Activated T-helper 17 cell treated with anti-CD3 and anti-CD28 coated beads, Interleukin-2, amount 50 U/mL, for 72 hours (primary cell): Measurements from ENCODE around the gene MYBPC2. TPM values are rescaled to one million over a fixed set of nuclear protein-coding genes. Genes with fewer than 3 reads are reported as not detected.

ENCODE experiments used
- ATAC-seq: fragments of 150-1000 bp; cut with Tn5 transposase; replicated peaks from 2 replicates; pipeline ENCODE4 v1.10.0; 2021; ENCODE audit warnings: mild to moderate bottlenecking, moderate library complexity
- H3K27ac Mint-ChIP-seq: one replicate; pipeline ENCODE4 v1.8.0; 2022; ENCODE audit warnings: mixed read lengths
- H3K27me3 Mint-ChIP-seq: one replicate; pipeline ENCODE4 v1.8.0; 2022; ENCODE audit warnings: mixed read lengths
- H3K36me3 Mint-ChIP-seq: one replicate; pipeline ENCODE4 v1.8.0; 2022; ENCODE audit warnings: low read depth, mild to moderate bottlenecking, mixed read lengths
- H3K4me1 Mint-ChIP-seq: one replicate; pipeline ENCODE4 v1.8.0; 2022; ENCODE audit warnings: mixed read lengths
- H3K4me3 Mint-ChIP-seq: one replicate; pipeline ENCODE4 v1.8.0; 2022; ENCODE audit warnings: mild to moderate bottlenecking, mixed read lengths
- H3K9me3 Mint-ChIP-seq: one replicate; pipeline ENCODE4 v1.8.0; 2022; ENCODE audit warnings: mixed read lengths
- total RNA-seq, 2 donors: library from RNA; stranded (reverse); gene quantifications; one replicate each; pipeline ENCODE4 v1.2.3, GENCODE V29; 2022

Gene MYBPC2
- total RNA-seq, 2 donors from 2014 or later, result 0.28 to 4.6 TPM

GRCh38 chr19:50399368-50399745 is 33.3 kb upstream of the MYBPC2 start:
- no peak overlapping the region for H3K27ac Mint-ChIP-seq
- no peak for ATAC-seq
- peaks cover 48% of the 10 kb centered on the region for H3K36me3 Mint-ChIP-seq
- no peaks in the 10 kb centered on the region for H3K27me3 Mint-ChIP-seq
- H3K4me1 Mint-ChIP-seq, result peaks cover 7% of the 10 kb centered on the region
- no peak overlapping the region for H3K4me3 Mint-ChIP-seq
- H3K9me3 Mint-ChIP-seq, result no peaks in the 10 kb centered on the region

- Mint-ChIP-seq H3K36me3 (peaks cover 62% of the 10 kb centered on the region), H3K9me3 (no peaks in the 10 kb centered on the region), H3K27ac (no peak overlapping the region), H3K4me1 (peaks cover 7% of the 10 kb centered on the region), H3K4me3 (no peak overlapping the region), H3K27me3 (no peaks in the 10 kb centered on the region)
- ATAC-seq, result no peak
These were observed 30.9 kb upstream of the MYBPC2 start for GRCh38 chr19:50401605-50402450.

DNA sequence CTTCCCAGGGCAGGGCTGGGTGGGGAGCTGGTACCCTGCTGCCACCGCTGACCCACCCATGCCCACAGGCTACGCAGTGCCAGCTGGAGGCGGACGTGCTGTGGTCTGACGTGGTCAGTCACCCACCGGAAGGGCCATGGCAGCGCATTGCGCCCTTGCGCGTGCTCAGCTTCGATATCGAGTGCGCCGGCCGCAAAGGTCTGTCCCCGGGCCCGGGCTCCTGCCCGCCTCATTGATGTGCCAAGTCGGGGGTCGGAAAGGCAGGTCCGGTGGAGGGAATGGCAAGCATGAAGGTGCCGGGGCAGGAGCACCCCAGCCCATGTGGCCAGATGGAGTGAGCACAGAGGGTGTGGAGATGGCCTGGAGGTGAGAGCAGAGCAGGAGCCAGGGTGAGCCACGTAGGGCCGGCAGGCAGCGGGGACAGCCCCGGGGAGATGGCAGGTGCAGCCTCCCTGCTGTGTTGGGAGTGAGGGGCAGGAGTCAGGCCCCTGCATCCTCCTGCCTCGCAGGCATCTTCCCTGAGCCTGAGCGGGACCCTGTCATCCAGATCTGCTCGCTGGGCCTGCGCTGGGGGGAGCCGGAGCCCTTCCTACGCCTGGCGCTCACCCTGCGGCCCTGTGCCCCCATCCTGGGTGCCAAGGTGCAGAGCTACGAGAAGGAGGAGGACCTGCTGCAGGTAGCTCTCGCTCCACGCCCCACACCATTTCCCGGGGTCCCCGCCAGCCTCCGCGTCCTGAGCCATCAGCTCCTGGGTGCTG is 30.0 kb upstream of the MYBPC2 start:
- no peak for ATAC-seq
- no peak overlapping the region for H3K27ac Mint-ChIP-seq
- H3K36me3 Mint-ChIP-seq, result peaks cover 65% of the 10 kb centered on the region
- H3K9me3 Mint-ChIP-seq, result no peaks in the 10 kb centered on the region
- no peak overlapping the region for H3K4me3 Mint-ChIP-seq
- H3K27me3 Mint-ChIP-seq, result no peaks in the 10 kb centered on the region
- peaks cover 5% of the 10 kb centered on the region for H3K4me1 Mint-ChIP-seq

GRCh38 chr19:50406156-50406820 is 26.4 kb upstream of the MYBPC2 start:
- peaks cover 60% of the 10 kb centered on the region for H3K36me3 Mint-ChIP-seq
- H3K4me3 Mint-ChIP-seq, result no peak overlapping the region
- H3K9me3 Mint-ChIP-seq, result no peaks in the 10 kb centered on the region
- no peaks in the 10 kb centered on the region for H3K27me3 Mint-ChIP-seq
- H3K4me1 Mint-ChIP-seq, result no peaks in the 10 kb centered on the region
- no peak for ATAC-seq
- no peak overlapping the region for H3K27ac Mint-ChIP-seq

- Mint-ChIP-seq H3K36me3 (peaks cover 60% of the 10 kb centered on the region), H3K27me3 (no peaks in the 10 kb centered on the region), H3K27ac (no peak overlapping the region), H3K4me1 (no peaks in the 10 kb centered on the region), H3K9me3 (no peaks in the 10 kb centered on the region), H3K4me3 (no peak overlapping the region)
- no peak for ATAC-seq
These were observed 25.9 kb upstream of the MYBPC2 start for GRCh38 chr19:50406829-50407228.

DNA sequence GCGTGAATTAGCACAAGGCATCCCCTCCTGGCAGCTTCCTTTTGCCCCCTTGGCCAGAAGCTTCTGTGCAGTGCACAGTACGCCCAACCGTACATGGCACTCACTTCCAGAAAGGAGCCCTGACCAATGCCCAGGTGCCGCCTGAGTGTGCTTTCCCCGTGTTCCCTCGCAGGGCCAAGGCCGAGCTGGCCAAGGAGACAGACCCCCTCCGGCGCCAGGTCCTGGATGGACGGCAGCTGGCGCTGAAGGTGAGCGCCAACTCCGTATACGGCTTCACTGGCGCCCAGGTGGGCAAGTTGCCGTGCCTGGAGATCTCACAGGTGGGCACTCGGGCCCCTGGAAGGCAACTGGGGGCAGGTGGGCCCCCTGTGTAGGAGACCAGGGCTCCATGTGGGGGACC is 23.3 kb upstream of the MYBPC2 start:
- no peak for ATAC-seq
- peaks cover 64% of the 10 kb centered on the region for H3K36me3 Mint-ChIP-seq
- H3K4me1 Mint-ChIP-seq, result no peaks in the 10 kb centered on the region
- no peak overlapping the region for H3K4me3 Mint-ChIP-seq
- H3K9me3 Mint-ChIP-seq, result no peaks in the 10 kb centered on the region
- no peak overlapping the region for H3K27ac Mint-ChIP-seq
- no peaks in the 10 kb centered on the region for H3K27me3 Mint-ChIP-seq

- peaks cover 62% of the 10 kb centered on the region for H3K36me3 Mint-ChIP-seq
- no peaks in the 10 kb centered on the region for H3K9me3 Mint-ChIP-seq
- no peak overlapping the region for H3K27ac Mint-ChIP-seq
- H3K4me1 Mint-ChIP-seq, result no peaks in the 10 kb centered on the region
- H3K27me3 Mint-ChIP-seq, result no peaks in the 10 kb centered on the region
- ATAC-seq, result no peak
- H3K4me3 Mint-ChIP-seq, result no peak overlapping the region
These were observed 22.6 kb upstream of the MYBPC2 start for GRCh38 chr19:50410109-50410508.

DNA sequence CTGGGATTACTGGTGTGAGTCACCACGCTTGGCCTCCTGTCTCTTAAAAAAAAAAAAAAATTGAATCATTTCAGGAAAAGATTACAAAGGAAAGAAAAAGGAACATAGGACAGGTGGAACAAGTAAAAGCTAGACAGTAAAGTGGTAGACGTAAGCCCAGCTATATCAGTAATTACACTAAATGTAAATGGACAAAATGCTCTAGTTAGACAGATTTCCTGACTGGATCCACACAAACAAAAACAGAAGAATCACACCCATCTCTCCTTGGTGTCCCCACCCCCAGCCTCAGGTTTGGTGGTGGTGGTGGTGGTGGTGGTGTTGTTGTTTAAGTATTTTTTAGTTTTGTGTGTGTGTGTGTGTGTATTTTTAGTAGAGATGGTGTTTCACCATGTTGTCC is 20.3 kb upstream of the MYBPC2 start:
- no peak for ATAC-seq
- Mint-ChIP-seq H3K4me3 (no peak overlapping the region), H3K27ac (no peak overlapping the region), H3K9me3 (no peaks in the 10 kb centered on the region), H3K36me3 (peaks cover 45% of the 10 kb centered on the region), H3K27me3 (no peaks in the 10 kb centered on the region), H3K4me1 (no peaks in the 10 kb centered on the region)

DNA sequence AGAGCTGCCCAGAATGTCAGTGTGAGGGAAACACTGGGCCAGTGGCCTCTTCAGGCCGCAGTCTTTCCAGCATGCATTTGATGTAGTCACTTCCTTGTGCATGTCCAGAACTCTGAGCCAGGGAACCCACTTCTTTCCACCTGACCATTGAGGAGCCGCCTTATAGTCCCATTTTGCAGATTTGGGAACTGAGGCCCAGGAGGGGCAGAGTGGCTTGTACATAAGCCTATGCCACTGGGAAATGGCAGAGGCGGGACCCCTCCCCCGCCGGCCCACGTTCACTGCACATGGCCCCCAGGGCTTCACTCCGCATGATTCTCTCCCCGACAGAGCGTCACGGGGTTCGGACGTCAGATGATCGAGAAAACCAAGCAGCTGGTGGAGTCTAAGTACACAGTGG is 19.6 kb upstream of the MYBPC2 start:
- Mint-ChIP-seq H3K4me1 (no peaks in the 10 kb centered on the region), H3K27ac (no peak overlapping the region), H3K4me3 (no peak overlapping the region), H3K27me3 (no peaks in the 10 kb centered on the region), H3K36me3 (peaks cover 45% of the 10 kb centered on the region), H3K9me3 (no peaks in the 10 kb centered on the region)
- no peak for ATAC-seq

- Mint-ChIP-seq H3K4me1 (no peaks in the 10 kb centered on the region), H3K27me3 (peaks cover 2% of the 10 kb centered on the region), H3K9me3 (no peaks in the 10 kb centered on the region), H3K27ac (no peak overlapping the region), H3K4me3 (no peak overlapping the region), H3K36me3 (peaks cover 44% of the 10 kb centered on the region)
- no peak for ATAC-seq
These were observed 19.2 kb upstream of the MYBPC2 start for GRCh38 chr19:50413531-50413930.

DNA sequence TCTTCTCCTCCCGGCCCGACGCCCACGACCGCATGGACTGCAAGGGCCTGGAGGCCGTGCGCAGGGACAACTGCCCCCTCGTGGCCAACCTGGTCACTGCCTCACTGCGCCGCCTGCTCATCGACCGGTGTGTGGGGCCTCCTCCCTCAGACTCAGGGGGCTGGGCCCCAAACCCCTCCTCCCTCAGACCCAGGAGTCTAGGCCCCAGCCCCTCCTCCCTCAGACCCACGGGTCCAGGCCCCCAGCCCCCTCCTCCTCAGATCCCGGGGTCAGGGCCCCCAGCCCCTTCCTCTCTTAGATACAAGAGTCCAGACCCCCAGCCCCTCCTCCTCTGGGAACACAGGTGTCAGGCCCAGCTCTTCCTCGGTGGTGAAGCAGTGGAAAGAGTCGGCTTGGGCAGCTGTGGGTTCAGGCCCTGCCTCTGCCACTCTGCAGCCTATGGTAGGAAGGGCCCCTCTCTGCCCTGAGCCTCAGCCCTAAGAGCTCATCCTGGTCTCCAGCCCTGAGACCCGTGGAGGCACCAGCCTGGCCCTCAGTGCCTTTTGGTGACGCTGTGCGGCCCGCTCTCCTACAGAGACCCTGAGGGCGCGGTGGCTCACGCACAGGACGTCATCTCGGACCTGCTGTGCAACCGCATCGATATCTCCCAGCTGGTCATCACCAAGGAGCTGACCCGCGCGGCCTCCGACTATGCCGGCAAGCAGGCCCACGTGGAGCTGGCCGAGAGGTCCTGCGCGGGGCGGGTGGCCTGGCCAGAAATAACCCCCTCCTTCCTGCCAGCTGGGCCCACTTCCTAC is 17.6 kb upstream of the MYBPC2 start:
- Mint-ChIP-seq H3K4me3 (no peak overlapping the region), H3K36me3 (peaks cover 49% of the 10 kb centered on the region), H3K27ac (peak overlapping the region; percentile 36), H3K4me1 (peaks cover 9% of the 10 kb centered on the region), H3K9me3 (no peaks in the 10 kb centered on the region), H3K27me3 (peaks cover 13% of the 10 kb centered on the region)
- peak; percentile 85 for ATAC-seq

DNA sequence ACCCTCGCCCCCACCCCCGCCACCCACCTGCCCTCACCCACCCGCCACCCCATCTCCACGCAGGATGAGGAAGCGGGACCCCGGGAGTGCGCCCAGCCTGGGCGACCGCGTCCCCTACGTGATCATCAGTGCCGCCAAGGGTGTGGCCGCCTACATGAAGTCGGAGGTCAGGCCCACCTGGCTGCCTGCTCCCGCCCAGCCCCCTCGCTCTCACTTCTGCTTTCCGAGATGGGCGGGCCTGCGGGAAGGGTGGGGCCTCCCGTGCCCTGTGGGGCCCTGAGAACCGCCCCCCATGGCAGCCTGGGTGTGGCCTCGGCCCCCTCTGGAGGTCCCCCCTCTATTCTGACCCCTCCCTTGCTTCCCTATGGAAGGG is 17.0 kb upstream of the MYBPC2 start:
- H3K36me3 Mint-ChIP-seq, result peaks cover 43% of the 10 kb centered on the region
- H3K27ac Mint-ChIP-seq, result no peak overlapping the region
- no peak for ATAC-seq
- peaks cover 11% of the 10 kb centered on the region for H3K4me1 Mint-ChIP-seq
- H3K27me3 Mint-ChIP-seq, result peaks cover 16% of the 10 kb centered on the region
- H3K4me3 Mint-ChIP-seq, result no peak overlapping the region
- no peaks in the 10 kb centered on the region for H3K9me3 Mint-ChIP-seq

GRCh38 chr19:50416034-50416977 is 16.4 kb upstream of the MYBPC2 start:
- Mint-ChIP-seq H3K36me3 (peaks cover 41% of the 10 kb centered on the region), H3K27ac (no peak overlapping the region), H3K27me3 (peaks cover 19% of the 10 kb centered on the region), H3K4me1 (peaks cover 11% of the 10 kb centered on the region), H3K9me3 (no peaks in the 10 kb centered on the region), H3K4me3 (no peak overlapping the region)
- no peak for ATAC-seq
